SK-N-MC (cell line): ENCODE measurements around the gene CFTR.

Experiments used
- EZH2 ChIP-seq: fragments of 200-600 bp; sonication (generic); IDR thresholded peaks from one replicate; pipeline ENCODE4 v1.6.1; 2017; ENCODE audit warnings: antibody characterized with exemption
- FOXP2 ChIP-seq: optimal IDR thresholded peaks from 2 replicates; pipeline ENCODE3; 2011; ENCODE audit warnings: mild to moderate bottlenecking, moderate library complexity; ENCODE audit not compliant: insufficient read depth; ENCODE audit errors: extremely low read length, control extremely low read depth
- POLR2AphosphoS5 ChIP-seq: IDR thresholded peaks from 2 replicates; pipeline ENCODE4 v1.6.1; 2012; ENCODE audit warnings: mild to moderate bottlenecking, low read depth, low read length, borderline replicate concordance

- TF ChIP-seq EZH2, result no peak
- no peak for TF ChIP-seq POLR2AphosphoS5
- no peak for TF ChIP-seq FOXP2
Observed at GRCh38 chr7:117492649-117493048, 12.8 kb downstream of the CFTR start.
